GM06990 (cell line): ENCODE measurements around the gene CSF2.
"Not testable (repeated sequence)": the region's sequence is repeated elsewhere in the genome, so short reads cannot be mapped to it uniquely, and the experiment has no call there.

Experiments
- DNase-seq: peaks from one replicate; pipeline ENCODE4 v3.0.0-alpha.2; 2011; ENCODE audit not compliant: insufficient read length; ENCODE audit errors: extremely low read depth
- H3K27me3 ChIP-seq: replicated peaks from 2 replicates; pipeline ENCODE4 v1.6.0; 2011; ENCODE audit warnings: low read length; ENCODE audit not compliant: control insufficient read depth, insufficient read depth
- H3K36me3 ChIP-seq: 2 replicates; pipeline ENCODE4 v1.5.1; 2011; ENCODE audit warnings: low read length; ENCODE audit not compliant: control insufficient read depth, insufficient read depth
- H3K4me3 ChIP-seq: replicated peaks from 2 replicates; pipeline ENCODE4 v1.5.1; 2011; ENCODE audit warnings: low read depth, mild to moderate bottlenecking, control low read depth, low read length
- CTCF ChIP-seq: IDR thresholded peaks from 2 replicates; pipeline ENCODE4 v1.5.1; 2011; ENCODE audit warnings: low read length, control low read depth, mild to moderate bottlenecking, inconsistent platforms; ENCODE audit not compliant: insufficient read depth, poor library complexity, severe bottlenecking

The CSF2 gene

GRCh38 chr5:132103332-132103951 lies 29.9 kb downstream of the CSF2 start:
- Histone ChIP-seq H3K36me3 (no peaks in the 10 kb centered on the region), H3K4me3 (no peak overlapping the region; the same call in 1 of the 2 replicates), H3K27me3 (no peaks in the 10 kb centered on the region)
- peak; percentile 72 for DNase-seq
- peak; percentile 31 for TF ChIP-seq CTCF

- no peak for TF ChIP-seq CTCF
- peak overlapping the region; percentile 8; the same call in 1 of the 2 replicates for H3K4me3 ChIP-seq
- H3K36me3 ChIP-seq = no peaks in the 10 kb centered on the region
- no peaks in the 10 kb centered on the region for H3K27me3 ChIP-seq
- DNase-seq = peak; percentile 59
Measured at GRCh38 chr5:132103969-132104391, 30.4 kb downstream of the CSF2 start.

GRCh38 chr5:132104556-132104955 lies 31.0 kb downstream of the CSF2 start:
- Histone ChIP-seq H3K27me3 (no peaks in the 10 kb centered on the region), H3K36me3 (no peaks in the 10 kb centered on the region), H3K4me3 (no peak overlapping the region)
- no peak for DNase-seq
- no peak for TF ChIP-seq CTCF

GRCh38 chr5:132105688-132106087 lies 32.1 kb downstream of the CSF2 start:
- H3K4me3 ChIP-seq = no peak overlapping the region
- no peaks in the 10 kb centered on the region for H3K36me3 ChIP-seq
- no peak for TF ChIP-seq CTCF
- DNase-seq = no peak
- no peaks in the 10 kb centered on the region for H3K27me3 ChIP-seq

- not testable (repeated sequence) for H3K36me3 ChIP-seq, DNase-seq, H3K27me3 ChIP-seq, H3K4me3 ChIP-seq
Measured at GRCh38 chr5:132108495-132108894, 34.9 kb downstream of the CSF2 start.

- H3K36me3 ChIP-seq, DNase-seq, H3K27me3 ChIP-seq, H3K4me3 ChIP-seq: not testable (repeated sequence)
Measured at GRCh38 chr5:132108957-132109356, 35.4 kb downstream of the CSF2 start.
